NK-92 (cell line): ENCODE data around the gene DNAJB2.

Source experiments
- DNase-seq: peaks from one replicate; lab custom pipeline; 2025; ENCODE audit not compliant: unreplicated experiment; lab: John Stamatoyannopoulos, UW

The DNAJB2 gene

GRCh38 chr2:219279151-219279915 lies at the start of gene DNAJB2:
Gene DNAJB2 (plus strand): TSS chr2:219279366. CDS start chr2:219279834, 468 bp downstream.
- peak; percentile 79 for DNase-seq

GRCh38 chr2:219230059-219230540 lies 49.1 kb upstream of the DNAJB2 start:
- DNase-seq, result no peak

- DNase-seq, result no peak
These were observed 44.8 kb upstream of the DNAJB2 start for GRCh38 chr2:219234331-219234730.

- DNase-seq, result no peak
These were observed 35.8 kb upstream of the DNAJB2 start for GRCh38 chr2:219243291-219243761.

- no peak for DNase-seq
These were observed 34.4 kb upstream of the DNAJB2 start for GRCh38 chr2:219244789-219245147.

- peak; percentile 46 for DNase-seq
These were observed 33.8 kb upstream of the DNAJB2 start, which contains the start of the genes GLB1L and STK16 for GRCh38 chr2:219245148-219245898. Gene GLB1L (minus strand): TSS chr2:219245444. CDS start chr2:219243573, 1,871 bp downstream. Gene STK16 (plus strand): TSS chr2:219245479. CDS start chr2:219246000, 521 bp downstream.

- DNase-seq, result no peak
These were observed 33.3 kb upstream of the DNAJB2 start for GRCh38 chr2:219245899-219246230.

GRCh38 chr2:219246559-219246958 lies 32.6 kb upstream of the DNAJB2 start:
- no peak for DNase-seq

GRCh38 chr2:219247678-219248642 lies 31.2 kb upstream of the DNAJB2 start:
- DNase-seq, result no peak

GRCh38 chr2:219248845-219249202 lies 30.3 kb upstream of the DNAJB2 start:
- DNase-seq, result no peak

GRCh38 chr2:219249203-219249980 lies 29.8 kb upstream of the DNAJB2 start:
- no peak for DNase-seq

GRCh38 chr2:219250049-219250781 lies 29.0 kb upstream of the DNAJB2 start:
- no peak for DNase-seq

- DNase-seq, result no peak
These were observed 27.5 kb upstream of the DNAJB2 start for GRCh38 chr2:219251656-219252055.

- no peak for DNase-seq
These were observed 27.1 kb upstream of the DNAJB2 start for GRCh38 chr2:219252084-219252483.

GRCh38 chr2:219252570-219252899 lies 26.6 kb upstream of the DNAJB2 start:
- DNase-seq, result no peak

GRCh38 chr2:219252900-219253752 lies 26.0 kb upstream of the DNAJB2 start, which contains the start of gene TUBA4B:
Gene TUBA4B (plus strand): TSS chr2:219253243. CDS start chr2:219253408, 165 bp downstream.
- DNase-seq, result no peak

- DNase-seq, result peak; percentile 52
These were observed 25.2 kb upstream of the DNAJB2 start, which contains the start of gene TUBA4A for GRCh38 chr2:219253753-219254589. Gene TUBA4A (minus strand): TSS chr2:219253918. CDS start chr2:219253858, 60 bp downstream.
